ENCODE measurements around the gene EPO.

The EPO gene

GRCh38 chr7:100720279-100720670 lies at the start of gene EPO:
EPO (plus strand) TSS chr7:100720468; CDS start chr7:100720981, 513 bp downstream.
- no peak for DNase-seq

DNA sequence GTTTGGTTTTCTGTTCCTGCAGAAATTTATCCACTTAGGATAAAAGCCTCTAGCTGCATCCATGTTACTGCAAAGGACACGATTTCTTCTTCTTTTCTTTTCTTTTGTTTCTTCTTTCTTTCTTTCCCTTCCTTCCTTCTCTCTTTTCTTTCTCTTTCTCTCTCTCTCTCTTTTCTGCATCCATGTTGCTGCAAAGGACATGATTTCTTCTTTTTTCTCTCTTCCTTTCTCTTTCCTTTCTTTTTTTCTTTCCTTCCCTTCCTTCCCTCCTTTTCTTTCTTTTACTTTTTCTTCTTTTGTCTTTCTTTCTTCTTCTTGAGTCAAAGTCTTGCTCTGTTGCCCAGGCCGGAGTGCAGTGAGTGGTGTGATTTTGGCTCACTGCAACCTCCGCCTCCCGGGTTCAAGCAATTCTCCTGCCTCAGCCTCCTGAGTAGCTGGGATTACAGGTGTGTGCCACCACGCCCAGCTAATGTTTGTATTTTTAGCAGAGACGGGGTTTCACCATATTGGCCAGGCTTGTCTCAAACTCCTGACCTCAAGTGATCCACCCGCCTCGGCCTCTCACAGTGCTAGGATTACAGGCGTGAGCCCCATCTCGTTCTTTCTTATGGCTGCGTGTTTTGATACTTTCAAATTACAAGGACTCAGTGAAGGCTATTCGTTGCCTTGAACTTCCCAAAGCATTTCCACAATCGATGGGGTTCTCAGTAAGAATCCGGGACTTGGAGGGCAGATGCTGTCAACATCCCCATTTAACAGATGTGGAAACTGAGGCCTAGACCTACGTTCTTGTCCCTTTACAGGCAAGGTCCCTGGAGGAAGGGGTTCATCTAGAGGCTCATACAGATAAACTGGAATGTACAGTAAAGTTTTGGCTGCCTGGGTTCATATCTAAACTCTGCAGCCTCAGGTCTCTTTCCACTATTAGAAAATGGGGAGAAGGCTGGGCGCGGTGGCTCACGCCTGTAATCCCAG lies 48.6 kb upstream of the EPO start:
- no peak for DNase-seq

DNA sequence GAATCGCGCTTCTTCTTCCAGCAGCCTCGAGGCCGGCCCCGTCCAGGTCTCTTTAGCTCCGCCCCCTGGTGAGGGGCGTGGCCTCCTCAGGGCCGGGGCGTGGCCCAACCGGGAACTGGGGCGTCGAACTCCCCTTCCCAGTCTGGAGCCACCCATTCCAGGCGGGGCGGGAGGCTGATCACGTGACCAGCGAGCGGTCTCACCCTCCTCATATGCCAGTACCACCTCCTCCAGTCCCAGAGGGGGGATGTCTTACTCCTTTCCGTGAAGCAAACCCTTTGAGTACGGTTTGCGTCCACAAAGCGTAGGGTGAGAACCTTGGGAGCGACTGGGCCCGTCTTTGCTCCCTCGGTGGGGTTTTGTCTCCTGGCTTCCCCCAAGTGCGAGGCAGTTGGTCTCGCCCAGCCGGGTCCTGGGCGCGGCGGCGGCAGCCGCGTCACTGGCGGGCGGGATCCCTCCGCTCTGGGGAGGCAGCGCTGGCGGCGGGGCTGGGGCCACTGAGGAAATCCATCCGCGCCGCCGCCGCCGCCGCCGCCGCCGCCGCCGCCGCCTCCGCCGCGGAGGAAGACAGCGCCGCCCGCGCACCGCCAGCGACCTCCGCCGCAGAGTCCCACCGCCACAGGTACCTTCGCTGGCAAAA lies 46.8 kb upstream of the EPO start, which contains the start of gene GNB2:
Gene GNB2, plus strand, starts transcription at position 439 of the 640 bp plus-strand sequence. CDS start 2,526 bp downstream, outside the sequence.
- DNase-seq = peak; percentile 87

- no peak for DNase-seq
Observed at GRCh38 chr7:100673942-100674410, 46.3 kb upstream of the EPO start.

- no peak for DNase-seq
Observed at GRCh38 chr7:100674411-100675104, 45.7 kb upstream of the EPO start.

DNA sequence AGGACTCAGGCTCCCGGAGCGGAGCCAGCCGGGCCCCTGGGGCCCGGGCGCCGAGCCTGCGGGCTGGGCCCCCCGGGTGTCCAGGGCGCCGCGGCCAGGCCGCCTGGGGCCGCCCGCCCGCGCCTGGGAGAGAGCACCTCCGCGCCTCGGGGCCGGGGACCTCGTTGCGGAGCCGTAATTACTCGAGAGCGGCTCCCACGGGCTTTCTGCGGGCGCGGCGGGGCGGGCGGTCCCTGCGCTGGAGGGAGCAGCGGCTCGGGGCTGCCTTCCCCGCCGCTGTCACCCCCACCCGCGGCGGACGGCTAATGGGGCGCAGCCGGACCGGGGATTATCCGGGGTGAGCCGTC lies 45.2 kb upstream of the EPO start:
- DNase-seq = no peak

GRCh38 chr7:100675581-100676350 lies 44.5 kb upstream of the EPO start:
- no peak for DNase-seq

DNA sequence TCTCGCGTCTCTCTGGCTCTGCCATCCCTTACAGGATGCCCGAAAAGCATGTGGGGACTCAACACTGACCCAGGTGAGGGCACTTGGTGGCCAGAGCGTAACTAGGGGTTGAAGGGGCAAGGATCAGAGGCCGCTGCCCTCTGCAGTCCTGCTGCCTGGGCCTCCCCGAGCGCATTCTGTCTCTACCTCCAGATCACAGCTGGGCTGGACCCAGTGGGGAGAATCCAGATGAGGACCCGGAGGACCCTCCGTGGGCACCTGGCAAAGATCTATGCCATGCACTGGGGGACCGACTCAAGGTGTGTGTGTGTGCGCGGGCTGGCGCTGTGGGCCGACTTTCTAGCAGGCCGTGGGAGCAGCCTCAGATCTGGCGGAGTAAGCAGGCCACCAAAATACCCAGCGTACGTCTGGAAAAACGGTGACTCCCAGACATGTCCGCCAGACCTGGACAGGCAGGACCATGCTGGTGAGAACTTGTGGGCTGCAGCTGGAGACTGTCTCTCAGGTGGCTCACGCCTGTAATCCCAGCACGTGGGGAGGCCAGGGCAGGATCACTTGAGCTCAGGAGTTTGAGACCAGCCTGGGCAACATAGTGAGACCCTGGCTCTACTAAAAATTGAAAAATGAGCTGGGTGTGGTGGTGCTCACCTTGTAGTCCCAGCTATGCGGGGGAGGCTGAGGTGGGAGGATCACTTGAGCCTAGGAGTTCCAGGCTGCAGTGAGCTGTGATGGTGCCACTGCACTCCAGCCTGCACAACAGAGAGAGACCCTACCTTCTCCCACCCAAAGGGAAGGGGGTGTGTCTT lies 43.6 kb upstream of the EPO start:
- no peak for DNase-seq

- no peak for DNase-seq
Observed at GRCh38 chr7:100677308-100678267, 42.7 kb upstream of the EPO start.

- DNase-seq = no peak
Observed at GRCh38 chr7:100678291-100678984, 41.8 kb upstream of the EPO start.

DNA sequence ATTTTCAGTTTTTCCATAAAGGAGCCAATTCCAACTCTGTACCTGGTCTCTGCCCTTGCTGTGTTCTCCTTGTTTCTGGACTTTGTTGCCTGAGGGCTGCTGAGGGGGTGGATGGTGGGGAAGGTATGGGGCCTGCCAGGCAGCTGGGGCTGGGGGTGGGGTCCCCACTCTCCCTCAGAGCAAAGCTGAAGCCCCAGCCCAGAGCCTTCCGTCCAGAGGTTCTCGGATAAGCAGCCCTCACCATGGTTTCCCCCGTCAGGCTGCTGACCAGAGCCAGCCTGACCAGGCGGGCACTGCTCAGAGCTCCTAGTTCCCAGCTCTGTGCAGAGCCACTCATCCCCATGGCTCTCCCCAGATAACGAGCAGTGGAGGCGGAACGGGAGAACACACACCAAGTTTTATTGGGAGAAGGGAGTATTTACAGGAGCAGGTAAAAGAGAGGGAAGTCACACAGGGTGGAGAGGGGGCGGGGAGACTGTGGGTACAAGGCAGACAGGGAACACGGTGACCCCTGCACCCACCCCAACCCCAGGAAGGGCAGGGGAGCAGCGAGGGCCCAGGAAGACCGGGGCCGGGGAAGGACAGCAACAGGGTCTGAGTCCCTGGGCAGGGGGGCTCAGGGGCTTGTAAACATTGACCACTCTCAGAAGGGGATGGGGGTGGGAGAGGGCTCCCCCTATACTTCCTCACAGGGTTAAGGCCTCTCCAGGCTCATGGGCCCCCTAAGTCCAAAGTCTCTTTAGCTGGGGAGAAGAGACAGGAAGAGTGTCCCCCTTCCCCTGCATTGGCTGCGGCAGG lies 40.9 kb upstream of the EPO start:
- no peak for DNase-seq

DNA sequence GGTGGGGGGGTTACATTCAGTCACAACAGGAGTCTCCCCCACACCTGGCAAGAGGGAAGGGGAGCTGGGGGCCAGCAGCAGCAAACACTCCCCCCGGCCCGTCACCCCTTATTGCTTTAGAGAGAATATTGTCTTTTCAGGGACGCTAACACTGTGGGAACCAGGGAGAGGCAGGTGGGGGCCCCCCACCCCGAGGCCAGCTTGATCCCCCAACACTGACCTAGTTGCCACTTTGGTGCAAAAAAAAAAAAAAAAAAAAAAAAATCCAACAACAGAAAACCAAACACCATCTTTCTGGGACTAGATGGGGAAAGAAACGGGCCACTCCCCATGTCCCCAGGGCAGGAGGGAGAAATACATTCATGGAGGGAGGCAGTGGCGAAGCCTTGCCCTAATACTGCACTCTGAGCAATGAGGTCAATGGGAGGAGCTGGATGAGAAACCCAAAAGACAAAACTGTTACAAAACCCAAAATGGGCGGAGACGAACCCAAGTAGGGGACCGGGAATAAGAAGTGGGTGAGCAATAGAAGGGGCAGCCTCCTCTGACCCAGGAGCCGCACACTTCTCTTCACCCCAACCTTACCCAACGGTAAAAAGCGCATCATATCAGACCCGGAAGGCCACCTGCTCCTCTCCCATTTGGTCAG lies 40.2 kb upstream of the EPO start:
- DNase-seq = no peak

DNA sequence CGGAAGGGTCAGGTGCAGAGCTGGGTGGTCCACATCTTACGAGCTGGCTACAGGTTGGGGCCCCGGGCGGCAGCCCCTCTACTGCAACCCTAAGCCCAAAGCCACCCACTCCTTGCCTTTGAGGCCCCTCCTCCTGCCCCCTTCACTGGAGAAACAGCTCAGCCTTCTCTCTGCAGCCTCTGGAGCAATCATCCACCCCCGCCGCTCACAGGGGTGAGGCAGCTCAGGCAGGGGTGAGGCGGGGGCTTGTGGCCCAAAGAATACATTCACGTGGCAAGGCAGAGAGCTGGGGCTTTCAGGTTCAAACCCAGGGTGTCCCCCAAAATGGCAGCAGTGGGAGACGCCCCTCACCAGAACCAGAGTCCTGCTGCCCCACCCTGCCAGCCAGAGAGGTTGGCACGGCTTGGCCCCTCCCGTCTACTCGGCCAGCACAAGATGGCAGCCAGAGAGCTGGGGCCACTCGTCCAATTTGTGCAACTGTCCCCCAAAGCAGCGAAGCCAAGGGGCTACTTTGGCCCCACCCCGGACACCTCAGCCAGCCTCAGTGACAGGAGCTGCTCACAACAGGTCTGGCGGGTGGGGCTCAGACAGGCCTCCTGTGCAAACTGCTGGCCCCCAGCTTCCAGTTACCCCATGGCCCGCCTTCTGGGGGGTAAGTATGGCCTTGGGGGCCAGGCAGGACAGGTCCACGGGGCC lies 39.5 kb upstream of the EPO start:
- no peak for DNase-seq

DNA sequence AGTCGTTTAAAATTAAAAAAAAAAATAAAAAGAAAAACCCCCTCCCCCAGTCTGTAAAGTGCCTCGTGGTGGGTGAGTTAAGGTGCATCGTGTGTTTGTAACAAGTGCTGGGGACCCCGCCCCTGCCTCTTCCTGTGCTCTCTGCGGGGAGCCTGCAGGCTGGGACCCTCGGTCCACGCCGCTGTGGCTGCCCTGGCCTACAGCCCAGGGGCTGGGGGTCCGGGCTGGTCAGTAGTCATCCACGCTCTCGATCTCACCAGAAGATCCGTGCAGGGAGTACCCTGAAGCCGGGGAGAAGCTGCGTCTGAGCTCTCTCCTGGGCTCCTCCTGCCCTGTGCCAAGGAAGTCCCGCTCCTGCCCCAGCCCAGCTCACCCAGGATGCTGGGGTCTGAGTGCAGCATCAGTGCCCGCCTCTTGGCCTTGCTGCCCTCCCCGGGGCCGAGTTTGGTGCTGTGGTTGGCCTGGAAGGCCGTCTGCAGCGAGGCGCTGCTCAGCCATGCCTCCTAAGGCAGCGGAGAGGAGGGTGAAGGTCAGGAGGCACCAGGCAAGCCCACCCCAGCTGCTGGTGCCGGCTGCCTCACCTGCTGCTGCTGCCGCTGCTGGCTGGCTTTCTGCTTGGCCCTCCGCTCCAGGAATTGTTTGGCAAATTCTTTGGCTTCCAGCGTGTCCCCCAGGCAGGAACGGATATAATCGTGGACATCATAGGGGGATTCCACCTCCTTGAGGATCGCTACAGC lies 38.6 kb upstream of the EPO start:
- DNase-seq = no peak

- DNase-seq = no peak
Observed at GRCh38 chr7:100682228-100682741, 38.0 kb upstream of the EPO start.

GRCh38 chr7:100682991-100683658 lies 37.1 kb upstream of the EPO start:
- no peak for DNase-seq
